ENCODE measurements around the gene TECPR1.

TECPR1 gene

GRCh38 chr7:98232263-98232585 is 19.8 kb downstream of the TECPR1 start:
- TF ChIP-seq CTCF (IDR thresholded peaks at IDR 0.05; ENCODE audit: low read depth, low read length, poor library complexity, severe bottlenecking) (no peak), EZH2phosphoT487 (IDR thresholded peaks at IDR 0.05; ENCODE audit: borderline replicate concordance, low read length) (no peak)
- 0 out of 2 replicates have a peak, but pooled peaks cover 4% of the 10 kb centered on the region for H3F3A ChIP-seq (ENCODE audit: control insufficient read depth, insufficient read depth)
- H4K20me1 ChIP-seq (ENCODE audit: control insufficient read depth, insufficient read depth, low read depth, low read length) = 0 out of 2 replicates have a peak, but pooled peaks cover 4% of the 10 kb centered on the region
- no peak overlapping the region for H3K4me2 ChIP-seq (ENCODE audit: low read length)
- H3K79me2 ChIP-seq (ENCODE audit: control insufficient read depth, low read length) = no peaks in the 10 kb centered on the region
- H3K9me2 ChIP-seq (replicated peaks; ENCODE audit: control insufficient read depth, low read length) = no peaks in the 10 kb centered on the region
- no peak overlapping the region for H3K4me3 ChIP-seq (ENCODE audit: low read length)
- H3K9me3 ChIP-seq (ENCODE audit: control insufficient read depth, insufficient read depth, low read length) = no peaks in the 10 kb centered on the region
- H3K27me3 ChIP-seq (ENCODE audit: control insufficient read depth, low read length) = no peaks in the 10 kb centered on the region
- no peak overlapping the region for H3K27ac ChIP-seq (ENCODE audit: low read depth, low read length)
- H3K36me3 ChIP-seq (ENCODE audit: control insufficient read depth, low read length) = no peaks in the 10 kb centered on the region
- H3K4me1 ChIP-seq (ENCODE audit: control insufficient read depth, low read length) = no peaks in the 10 kb centered on the region

- no peak overlapping the region for H3K27ac ChIP-seq (ENCODE audit: low read depth, low read length)
- H3K4me3 ChIP-seq (ENCODE audit: low read length) = no peak overlapping the region
- H3F3A ChIP-seq (ENCODE audit: control insufficient read depth, insufficient read depth) = 0 out of 2 replicates have a peak, but pooled peaks cover 4% of the 10 kb centered on the region
- no peak overlapping the region for H3K4me2 ChIP-seq (ENCODE audit: low read length)
- H3K9me2 ChIP-seq (replicated peaks; ENCODE audit: control insufficient read depth, low read length) = no peaks in the 10 kb centered on the region
- no peaks in the 10 kb centered on the region for H3K79me2 ChIP-seq (ENCODE audit: control insufficient read depth, low read length)
- no peaks in the 10 kb centered on the region for H3K27me3 ChIP-seq (ENCODE audit: control insufficient read depth, low read length)
- H3K36me3 ChIP-seq (ENCODE audit: control insufficient read depth, low read length) = no peaks in the 10 kb centered on the region
- no peaks in the 10 kb centered on the region for H3K9me3 ChIP-seq (ENCODE audit: control insufficient read depth, insufficient read depth, low read length)
- 0 out of 2 replicates have a peak, but pooled peaks cover 4% of the 10 kb centered on the region for H4K20me1 ChIP-seq (ENCODE audit: control insufficient read depth, insufficient read depth, low read depth, low read length)
- H3K4me1 ChIP-seq (ENCODE audit: control insufficient read depth, low read length) = no peaks in the 10 kb centered on the region
- no peak for TF ChIP-seq EZH2phosphoT487 (IDR thresholded peaks at IDR 0.05; ENCODE audit: borderline replicate concordance, low read length)
- TF ChIP-seq CTCF (IDR thresholded peaks at IDR 0.05; ENCODE audit: low read depth, low read length, poor library complexity, severe bottlenecking) = no peak
These were observed 20.4 kb downstream of the TECPR1 start for GRCh38 chr7:98231493-98232262.

GRCh38 chr7:98230746-98231471 is 21.1 kb downstream of the TECPR1 start:
- H3K27me3 ChIP-seq (ENCODE audit: control insufficient read depth, low read length) = no peaks in the 10 kb centered on the region
- no peak overlapping the region for H3K4me2 ChIP-seq (ENCODE audit: low read length)
- H4K20me1 ChIP-seq (ENCODE audit: control insufficient read depth, insufficient read depth, low read depth, low read length) = 0 out of 2 replicates have a peak, but pooled peaks cover 4% of the 10 kb centered on the region
- no peak overlapping the region for H3K4me3 ChIP-seq (ENCODE audit: low read length)
- 0 out of 2 replicates have a peak, but pooled peaks cover 4% of the 10 kb centered on the region for H3F3A ChIP-seq (ENCODE audit: control insufficient read depth, insufficient read depth)
- H3K4me1 ChIP-seq (ENCODE audit: control insufficient read depth, low read length) = no peaks in the 10 kb centered on the region
- H3K79me2 ChIP-seq (ENCODE audit: control insufficient read depth, low read length) = no peaks in the 10 kb centered on the region
- H3K9me2 ChIP-seq (replicated peaks; ENCODE audit: control insufficient read depth, low read length) = no peaks in the 10 kb centered on the region
- TF ChIP-seq EZH2phosphoT487 (IDR thresholded peaks at IDR 0.05; ENCODE audit: borderline replicate concordance, low read length) (no peak), CTCF (IDR thresholded peaks at IDR 0.05; ENCODE audit: low read depth, low read length, poor library complexity, severe bottlenecking) (no peak)
- no peaks in the 10 kb centered on the region for H3K36me3 ChIP-seq (ENCODE audit: control insufficient read depth, low read length)
- H3K27ac ChIP-seq (ENCODE audit: low read depth, low read length) = no peak overlapping the region
- H3K9me3 ChIP-seq (ENCODE audit: control insufficient read depth, insufficient read depth, low read length) = no peaks in the 10 kb centered on the region
